Measurements from ENCODE around the gene TSPYL2.

TSPYL2 gene

GRCh38 chrX:53126377-53126776, 44.2 kb downstream of the TSPYL2 start:
- no peak for DNase-seq (ENCODE audit: low spot score)

GRCh38 chrX:53128097-53128749, 46.1 kb downstream of the TSPYL2 start:
- DNase-seq (ENCODE audit: low spot score), result no peak

- DNase-seq (ENCODE audit: low spot score), result no peak
Measured at GRCh38 chrX:53133400-53133799, 51.2 kb downstream of the TSPYL2 start.

- DNase-seq (ENCODE audit: low spot score), result no peak
Measured at GRCh38 chrX:53135581-53135980, 53.4 kb downstream of the TSPYL2 start.

All from CD4-positive, alpha-beta T cell treated with Interleukin-6 at 100 ng/mL for 8 hours (primary cell).